Suprapubic skin (tissue), 4 donors: Measurements from ENCODE around the gene ETV3L.

Experiments
- CTCF ChIP-seq, 2 donors: fragments of 200-600 bp in 1 of 2; fragments of 450-650 bp in 1 of 2; sonication (generic) in 1 of 2; IDR thresholded peaks; one replicate each; pipeline ENCODE4 v1.5.1; 2016 to 2019; ENCODE audit warnings: antibody characterized with exemption in 2 of 2, mild to moderate bottlenecking in 1 of 2, moderate library complexity in 1 of 2
- EP300 ChIP-seq: sonication (generic); formaldehyde crosslinking; IDR thresholded peaks from one replicate; pipeline ENCODE4 v1.6.1; 2017; ENCODE audit warnings: antibody characterized with exemption
- POLR2A ChIP-seq, 2 donors: fragments of 450-650 bp; IDR thresholded peaks; one replicate each; pipeline ENCODE4 v1.6.1; 2017; ENCODE audit warnings: antibody characterized with exemption in 2 of 2, mild to moderate bottlenecking in 2 of 2, moderate library complexity in 2 of 2
- POLR2AphosphoS5 ChIP-seq, 3 donors: sonication (generic); formaldehyde crosslinking; IDR thresholded peaks; one replicate each; pipeline ENCODE4 v1.6.1; 2017; ENCODE audit warnings: antibody characterized with exemption in 3 of 3

- TF ChIP-seq POLR2AphosphoS5 (IDR thresholded peaks at IDR 0.05) (no peak), CTCF (IDR thresholded peaks at IDR 0.05) (no peak), EP300 (no peak), POLR2A (IDR thresholded peaks at IDR 0.05) (no peak)
These were observed 46.6 kb upstream of the ETV3L start for GRCh38 chr1:157146244-157146643.
